OCI-LY7 (cell line): ENCODE data around the gene KIAA0930. TPM values are rescaled to one million over a fixed set of nuclear protein-coding genes. Genes with fewer than 3 reads are reported as not detected.

Experiments used
- BruUV-seq: library from RNA; stranded (reverse); fragments of 400-500 nt; replicated peaks from 2 replicates; lab custom pipeline; 2021; lab: Mats Ljungman, UMichigan
- CTCF ChIA-PET: fragments of 300-600 bp; sonication (Branson Sonifier 250); formaldehyde crosslinking; loops from one replicate; lab custom pipeline; 2022; ENCODE audit warnings: antibody characterized with exemption; ENCODE audit not compliant: unreplicated experiment; lab: Charles Lee
- POLR2A ChIA-PET: fragments of 300-600 bp; sonication (Branson Sonifier 250); formaldehyde crosslinking; loops from one replicate; lab custom pipeline; 2022; ENCODE audit warnings: antibody characterized with exemption; lab: Charles Lee
- DNase-seq: peaks from one replicate; pipeline ENCODE4 v3.0.0-alpha.2; 2015; ENCODE audit warnings: low spot score
- H2AFZ ChIP-seq: fragments of 200-600 bp; sonication (generic), shearing (Covaris generic); 2 replicates; pipeline ENCODE4 v1.6.1; 2014; ENCODE audit warnings: mild to moderate bottlenecking, antibody characterized with exemption, low read length, moderate library complexity
- H3K27ac ChIP-seq: fragments of 200-600 bp; sonication (generic); 2 replicates; pipeline ENCODE4 v1.5.1; 2014; ENCODE audit warnings: mixed run types, low read depth, mild to moderate bottlenecking, moderate library complexity, low read length, inconsistent platforms; ENCODE audit not compliant: poor library complexity, severe bottlenecking
- H3K36me3 ChIP-seq: fragments of 200-600 bp; sonication (generic); 2 replicates; pipeline ENCODE4 v1.6.1; 2014; ENCODE audit warnings: mild to moderate bottlenecking, antibody characterized with exemption, low read length, moderate library complexity, mixed read lengths; ENCODE audit not compliant: insufficient read depth
- H3K4me1 ChIP-seq: fragments of 200-600 bp; sonication (generic); 2 replicates; pipeline ENCODE4 v1.5.1; 2014; ENCODE audit warnings: mild to moderate bottlenecking, low read length; ENCODE audit not compliant: insufficient read depth, poor library complexity, severe bottlenecking
- H3K4me2 ChIP-seq: fragments of 200-600 bp; sonication (generic); 2 replicates; pipeline ENCODE4 v1.6.1; 2014; ENCODE audit warnings: mild to moderate bottlenecking, low read length
- H3K4me3 ChIP-seq: fragments of 200-600 bp; sonication (generic); 2 replicates; pipeline ENCODE4 v1.5.1; 2014; ENCODE audit warnings: mild to moderate bottlenecking, low read depth, low read length; ENCODE audit not compliant: poor library complexity, severe bottlenecking
- H3K79me2 ChIP-seq: fragments of 200-600 bp; sonication (generic); 2 replicates; pipeline ENCODE4 v1.6.1; 2016; ENCODE audit warnings: low read depth, mild to moderate bottlenecking, low read length, moderate library complexity, mixed read lengths; ENCODE audit not compliant: insufficient read depth
- H3K9me2 ChIP-seq: fragments of 200-600 bp; sonication (generic); 2 replicates; pipeline ENCODE4 v1.6.1; 2016; ENCODE audit warnings: mild to moderate bottlenecking, low read length, mixed read lengths; ENCODE audit not compliant: insufficient read depth
- H3K9me3 ChIP-seq: fragments of 200-600 bp; sonication (generic); 2 replicates; pipeline ENCODE4 v1.6.1; 2014; ENCODE audit warnings: mild to moderate bottlenecking, mixed run types, low read length, mixed read lengths
- H4K20me1 ChIP-seq: fragments of 200-600 bp; sonication (generic); 2 replicates; pipeline ENCODE4 v1.6.1; 2014; ENCODE audit warnings: mild to moderate bottlenecking, antibody characterized with exemption, low read length, moderate library complexity, mixed read lengths; ENCODE audit not compliant: insufficient read depth
- CTCF ChIP-seq: fragments of 200-600 bp; sonication (generic); conservative IDR thresholded peaks from 2 replicates; pipeline ENCODE4 v1.5.1; 2014; ENCODE audit warnings: mild to moderate bottlenecking, antibody characterized with exemption, low read length, moderate library complexity, mixed read lengths
- EZH2phosphoT487 ChIP-seq: fragments of 200-600 bp; sonication (generic); IDR thresholded peaks from 2 replicates; pipeline ENCODE4 v1.6.1; 2018; ENCODE audit warnings: low read depth, borderline replicate concordance, mild to moderate bottlenecking, mixed run types, antibody characterized with exemption, low read length, moderate library complexity, mixed read lengths
- intact Hi-C: fragments of 100-400 bp; cut with micrococcal nuclease; formaldehyde crosslinking; loops from one replicate; pipeline ENCODE4 v1.10.0; 2022; ENCODE audit not compliant: unreplicated experiment
- total RNA-seq, 2 experiments: library from RNA; depleted of rRNA in 1 of 2; stranded (reverse); fragments of >200 nt in 1 of 2; shearing (Covaris generic) in 1 of 2; gene quantifications; 2 replicates each; pipeline ENCODE4 v1.2.3, GENCODE V29; 2014 to 2022

The KIAA0930 gene
- total RNA-seq, 2 experiments from 2014 or later, result 80.7 to 93.9 TPM

- H3K4me1 ChIP-seq, result no peaks in the 10 kb centered on the region
- TSS peak; percentile 46 for BruUV-seq
- no peak overlapping the region for H3K4me2 ChIP-seq
- no peaks in the 10 kb centered on the region for H3K9me2 ChIP-seq
- no peaks in the 10 kb centered on the region for H3K9me3 ChIP-seq
- TF ChIP-seq EZH2phosphoT487 (no peak), CTCF (no peak)
- H3K4me3 ChIP-seq, result no peak overlapping the region
- H3K79me2 ChIP-seq, result peaks cover 26% of the 10 kb centered on the region; the same call in 1 of the 2 replicates
- intact Hi-C loops, result no loop called here
- H3K27ac ChIP-seq, result no peak overlapping the region
- H4K20me1 ChIP-seq, result peaks cover 3% of the 10 kb centered on the region; the same call in 1 of the 2 replicates
- ChIA-PET CTCF (no interaction called here), POLR2A (no interaction called here)
- no peak for DNase-seq
- no peak overlapping the region for H2AFZ ChIP-seq
- H3K36me3 ChIP-seq, result peaks cover 82% of the 10 kb centered on the region
Measured at GRCh38 chr22:45185718-45186514, 54.8 kb downstream of the KIAA0930 start.

GRCh38 chr22:45183974-45184373, 56.7 kb downstream of the KIAA0930 start:
- H3K4me2 ChIP-seq, result no peak overlapping the region
- TF ChIP-seq CTCF, result no peak
- ChIA-PET CTCF (no interaction called here), POLR2A (no interaction called here)
- DNase-seq, result no peak
- no peak overlapping the region for H3K27ac ChIP-seq
- H2AFZ ChIP-seq, result no peak overlapping the region
- no peaks in the 10 kb centered on the region for H3K9me2 ChIP-seq
- H3K79me2 ChIP-seq, result peaks cover 45% of the 10 kb centered on the region
- H3K9me3 ChIP-seq, result no peaks in the 10 kb centered on the region
- peaks cover 3% of the 10 kb centered on the region; the same call in 1 of the 2 replicates for H4K20me1 ChIP-seq
- no TSS peak for BruUV-seq
- H3K4me3 ChIP-seq, result no peak overlapping the region
- H3K4me1 ChIP-seq, result no peaks in the 10 kb centered on the region
- peaks cover 98% of the 10 kb centered on the region for H3K36me3 ChIP-seq
- intact Hi-C loops, result no loop called here

GRCh38 chr22:45181766-45182165, 58.9 kb downstream of the KIAA0930 start:
- Histone ChIP-seq H2AFZ (no peak overlapping the region), H3K79me2 (peaks cover 49% of the 10 kb centered on the region), H3K9me2 (no peaks in the 10 kb centered on the region), H3K9me3 (no peaks in the 10 kb centered on the region), H3K4me2 (no peak overlapping the region), H3K36me3 (peaks cover 96% of the 10 kb centered on the region), H3K4me1 (no peaks in the 10 kb centered on the region), H3K4me3 (no peak overlapping the region), H3K27ac (no peak overlapping the region), H4K20me1 (peaks cover 3% of the 10 kb centered on the region; the same call in 1 of the 2 replicates)
- DNase-seq, result no peak
- CTCF ChIA-PET, result no interaction called here
- POLR2A ChIA-PET, result interaction anchor here (1.0 kb wide), 1 partner anchor 16 kb away, joined by 3 read pairs; no protein-coding TSS in a partner anchor
- TF ChIP-seq EZH2phosphoT487 (no peak), CTCF (no peak)
- no TSS peak for BruUV-seq
- intact Hi-C loops, result no loop called here
